Peyer's patch (tissue), 4 donors: ENCODE results near the gene SSRP1. TPM values are rescaled to one million over a fixed set of nuclear protein-coding genes. Genes with fewer than 3 reads are reported as not detected.

Experiments
- DNase-seq, 3 donors: peaks; one replicate each; pipeline ENCODE4 v3.0.0-alpha.2; 2017 to 2019
- H3K27ac ChIP-seq, 4 donors: fragments of 200-600 bp; sonication (generic); one replicate each; pipeline ENCODE4 v1.5.1; 2016 to 2019
- H3K27me3 ChIP-seq, 2 donors: fragments of 200-600 bp; sonication (generic); one replicate each; pipeline ENCODE4 v1.5.1; 2019
- H3K36me3 ChIP-seq, 3 donors: fragments of 200-600 bp; sonication (generic); one replicate each; pipeline ENCODE4 v1.5.1; 2016 to 2019
- H3K4me1 ChIP-seq, 4 donors: fragments of 200-600 bp; sonication (generic); one replicate each; pipeline ENCODE4 v1.5.1; 2016 to 2019
- H3K4me3 ChIP-seq, 4 donors: fragments of 200-600 bp; sonication (generic); 1 replicate in 3 of 4; 2 replicates in 1 of 4; pipeline ENCODE4 v1.5.1; 2016 to 2019; ENCODE audit warnings: mild to moderate bottlenecking in 1 of 4
- H3K9me3 ChIP-seq, 4 donors: fragments of 200-600 bp; sonication (generic); one replicate each; pipeline ENCODE4 v1.5.1; 2016 to 2019; ENCODE audit warnings: mild to moderate bottlenecking in 1 of 4
- POLR2A ChIP-seq, 2 donors: fragments of 450-650 bp; IDR thresholded peaks; one replicate each; pipeline ENCODE4 v1.5.1; 2017; ENCODE audit warnings: antibody characterized with exemption in 2 of 2, mild to moderate bottlenecking in 2 of 2, moderate library complexity in 2 of 2
- total RNA-seq, 4 donors: library from RNA; depleted of rRNA; stranded (reverse); fragments of >200 nt; gene quantifications; one replicate each; pipeline ENCODE4 v1.1.0, GENCODE V29; 2016
- TF ChIP-seq, protein P1 (sequence below), 6 experiments: fragments of 450-650 bp in 4 of 6; fragments of 200-600 bp in 2 of 6; sonication (generic) in 1 of 6; IDR thresholded peaks; one replicate each; pipeline ENCODE4 v1.5.1; 2017 to 2019; ENCODE audit warnings: antibody characterized with exemption in 6 of 6, mild to moderate bottlenecking in 3 of 6, moderate library complexity in 1 of 6

The SSRP1 gene, protein sequence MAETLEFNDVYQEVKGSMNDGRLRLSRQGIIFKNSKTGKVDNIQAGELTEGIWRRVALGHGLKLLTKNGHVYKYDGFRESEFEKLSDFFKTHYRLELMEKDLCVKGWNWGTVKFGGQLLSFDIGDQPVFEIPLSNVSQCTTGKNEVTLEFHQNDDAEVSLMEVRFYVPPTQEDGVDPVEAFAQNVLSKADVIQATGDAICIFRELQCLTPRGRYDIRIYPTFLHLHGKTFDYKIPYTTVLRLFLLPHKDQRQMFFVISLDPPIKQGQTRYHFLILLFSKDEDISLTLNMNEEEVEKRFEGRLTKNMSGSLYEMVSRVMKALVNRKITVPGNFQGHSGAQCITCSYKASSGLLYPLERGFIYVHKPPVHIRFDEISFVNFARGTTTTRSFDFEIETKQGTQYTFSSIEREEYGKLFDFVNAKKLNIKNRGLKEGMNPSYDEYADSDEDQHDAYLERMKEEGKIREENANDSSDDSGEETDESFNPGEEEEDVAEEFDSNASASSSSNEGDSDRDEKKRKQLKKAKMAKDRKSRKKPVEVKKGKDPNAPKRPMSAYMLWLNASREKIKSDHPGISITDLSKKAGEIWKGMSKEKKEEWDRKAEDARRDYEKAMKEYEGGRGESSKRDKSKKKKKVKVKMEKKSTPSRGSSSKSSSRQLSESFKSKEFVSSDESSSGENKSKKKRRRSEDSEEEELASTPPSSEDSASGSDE
- total RNA-seq: 100 to 1,000 TPM in 1 of 4 donors, 10 to 100 TPM in 3; 39.9 to 106 (median 50.6) TPM

DNA sequence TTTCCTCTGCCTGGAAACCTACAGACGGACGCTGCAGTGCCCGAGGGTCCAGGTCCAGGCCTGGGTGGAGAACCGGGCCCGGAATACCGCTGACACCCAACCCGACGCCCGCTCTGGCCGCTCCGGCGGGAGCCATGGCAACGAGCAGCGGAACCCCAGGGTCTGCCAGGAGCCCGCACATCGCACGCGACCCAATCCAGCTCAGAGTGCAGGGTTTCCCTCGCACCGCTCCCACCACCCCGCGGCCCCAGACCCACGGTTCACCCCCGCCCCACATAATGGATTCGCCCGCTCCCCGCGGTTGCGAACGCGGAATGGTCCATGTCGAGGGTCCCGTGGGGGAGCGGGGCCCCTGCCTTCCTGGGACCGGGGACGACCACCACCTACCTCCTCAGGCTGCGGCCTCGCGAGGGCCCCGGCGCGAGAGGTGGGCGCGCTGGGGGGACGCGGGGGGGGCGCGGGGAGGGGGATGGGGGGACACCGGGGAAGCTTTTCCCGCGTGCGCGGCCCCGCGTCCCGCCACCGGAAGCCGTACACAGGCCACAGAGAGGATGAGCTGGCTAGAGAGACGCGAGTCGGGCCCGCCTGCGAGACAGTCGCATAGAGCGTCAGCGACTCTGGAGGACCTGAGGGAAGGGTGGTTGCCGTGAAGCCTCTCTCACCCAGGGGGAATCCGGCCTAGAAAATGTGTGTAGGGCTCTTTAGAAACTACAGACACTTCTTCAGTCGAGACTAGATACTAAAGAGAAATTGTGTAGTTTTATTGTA is at the start of gene SSRP1:
Gene SSRP1, minus strand, starts transcription at position 550 of the 768 bp plus-strand sequence. CDS start 771 bp downstream, outside the sequence.
- TF ChIP-seq, protein P1, sequence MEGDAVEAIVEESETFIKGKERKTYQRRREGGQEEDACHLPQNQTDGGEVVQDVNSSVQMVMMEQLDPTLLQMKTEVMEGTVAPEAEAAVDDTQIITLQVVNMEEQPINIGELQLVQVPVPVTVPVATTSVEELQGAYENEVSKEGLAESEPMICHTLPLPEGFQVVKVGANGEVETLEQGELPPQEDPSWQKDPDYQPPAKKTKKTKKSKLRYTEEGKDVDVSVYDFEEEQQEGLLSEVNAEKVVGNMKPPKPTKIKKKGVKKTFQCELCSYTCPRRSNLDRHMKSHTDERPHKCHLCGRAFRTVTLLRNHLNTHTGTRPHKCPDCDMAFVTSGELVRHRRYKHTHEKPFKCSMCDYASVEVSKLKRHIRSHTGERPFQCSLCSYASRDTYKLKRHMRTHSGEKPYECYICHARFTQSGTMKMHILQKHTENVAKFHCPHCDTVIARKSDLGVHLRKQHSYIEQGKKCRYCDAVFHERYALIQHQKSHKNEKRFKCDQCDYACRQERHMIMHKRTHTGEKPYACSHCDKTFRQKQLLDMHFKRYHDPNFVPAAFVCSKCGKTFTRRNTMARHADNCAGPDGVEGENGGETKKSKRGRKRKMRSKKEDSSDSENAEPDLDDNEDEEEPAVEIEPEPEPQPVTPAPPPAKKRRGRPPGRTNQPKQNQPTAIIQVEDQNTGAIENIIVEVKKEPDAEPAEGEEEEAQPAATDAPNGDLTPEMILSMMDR (IDR thresholded peaks at IDR 0.05): no peak
- TF ChIP-seq POLR2A (IDR thresholded peaks at IDR 0.05): peak; percentile 35 to 43
- DNase-seq: peak; percentile 87 to 94 (median 87)

DNA sequence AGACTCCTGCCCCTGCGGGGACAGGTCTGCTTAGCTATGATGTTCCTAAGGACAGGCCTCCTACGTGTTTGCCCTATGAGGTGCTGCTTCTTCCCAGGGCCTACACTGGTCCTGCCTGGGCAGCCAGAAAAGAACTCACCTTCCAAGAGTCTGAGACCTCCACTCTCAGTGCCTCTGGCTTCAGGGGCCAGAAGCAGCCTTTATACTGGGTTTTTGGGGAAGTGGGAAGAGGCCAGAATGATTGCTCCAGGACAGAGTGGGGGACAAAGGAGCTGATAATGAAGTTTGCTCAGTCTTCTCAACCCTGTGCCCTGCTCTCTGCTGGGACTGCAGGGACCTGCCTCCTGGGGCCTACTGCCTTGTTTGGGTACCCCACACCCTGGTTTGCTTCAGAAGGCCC is 45.3 kb upstream of the SSRP1 start, which contains the start of gene PRG3:
Gene PRG3, minus strand, starts transcription at position 176 of the 400 bp plus-strand sequence. CDS start 442 bp downstream, outside the sequence.
- H3K36me3 ChIP-seq: no peaks in the 10 kb centered on the region
- DNase-seq: no peak
- no peaks in the 10 kb centered on the region for H3K4me1 ChIP-seq
- no peak within 1 kb of the TSS for H3K4me3 ChIP-seq
- H3K27ac ChIP-seq: no peak within 1 kb of the TSS
- H3K9me3 ChIP-seq: no peaks in the 10 kb centered on the region
- no peak for TF ChIP-seq POLR2A (IDR thresholded peaks at IDR 0.05)
- no peaks in the 10 kb centered on the region for H3K27me3 ChIP-seq

More for the DNA sequence above, at the start of gene SSRP1:
- peak within 1 kb of the TSS; percentile 85 to 90 (median 90) for H3K27ac ChIP-seq
- H3K36me3 ChIP-seq: peaks cover 0 to 32% (median 0%) of the 10 kb centered on the region in 3 donors
- peaks cover 0 to 17% (median 2%) of the 10 kb centered on the region in 4 donors for H3K4me1 ChIP-seq
- peak within 1 kb of the TSS; percentile 84 to 92 (median 87) for H3K4me3 ChIP-seq
- H3K9me3 ChIP-seq: no peaks in the 10 kb centered on the region
- H3K27me3 ChIP-seq: no peaks in the 10 kb centered on the region

DNA sequence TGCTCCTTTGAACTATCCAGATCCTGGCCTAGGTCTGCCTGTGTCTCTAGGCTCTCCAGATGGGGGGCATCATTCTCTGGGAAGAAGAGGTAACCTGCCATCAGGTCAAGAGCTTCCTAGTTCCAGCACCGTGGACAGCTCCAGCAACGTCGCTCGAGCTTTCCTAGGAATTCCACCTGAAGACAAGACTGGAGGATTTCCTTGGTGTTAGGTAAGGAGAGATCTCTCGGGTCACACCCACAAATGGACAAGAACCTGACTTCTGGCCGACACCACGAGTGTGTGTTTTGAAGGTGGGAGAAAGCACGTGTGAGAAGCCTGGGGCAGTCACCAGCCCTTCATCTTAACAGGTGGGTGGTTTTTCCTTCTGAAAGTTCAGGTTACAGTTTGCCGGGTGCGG is 44.0 kb upstream of the SSRP1 start:
- Histone ChIP-seq H3K36me3 (no peaks in the 10 kb centered on the region), H3K4me3 (no peak overlapping the region), H3K9me3 (no peaks in the 10 kb centered on the region), H3K4me1 (no peaks in the 10 kb centered on the region), H3K27me3 (no peaks in the 10 kb centered on the region), H3K27ac (no peak overlapping the region)
- no peak for DNase-seq
- TF ChIP-seq, protein P1 (IDR thresholded peaks at IDR 0.05): no peak
- TF ChIP-seq POLR2A (IDR thresholded peaks at IDR 0.05): no peak

DNA sequence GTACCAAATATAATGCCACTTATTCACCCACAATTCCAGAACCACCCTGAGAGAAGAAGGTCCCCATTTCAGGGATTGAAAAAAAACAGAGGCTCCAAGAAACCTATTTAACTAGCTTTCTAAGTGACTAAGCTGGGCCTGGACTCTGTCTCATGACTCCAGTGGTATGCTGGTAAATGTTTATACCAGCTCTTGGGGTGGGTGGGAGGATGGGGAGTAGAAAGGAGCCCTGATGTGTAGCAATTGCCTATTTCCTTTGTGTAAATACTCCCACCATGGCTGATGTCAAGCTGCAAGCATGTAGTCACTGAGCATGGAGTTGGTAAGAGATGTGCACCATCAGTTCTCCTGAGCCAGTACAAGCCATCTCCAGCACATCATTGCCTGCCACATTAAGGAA is 42.5 kb upstream of the SSRP1 start:
- TF ChIP-seq, protein P1 (IDR thresholded peaks at IDR 0.05): no peak
- TF ChIP-seq POLR2A (IDR thresholded peaks at IDR 0.05): no peak
- H3K27ac ChIP-seq: no peak overlapping the region
- no peaks in the 10 kb centered on the region for H3K9me3 ChIP-seq
- no peaks in the 10 kb centered on the region for H3K36me3 ChIP-seq
- H3K4me1 ChIP-seq: no peaks in the 10 kb centered on the region
- H3K4me3 ChIP-seq: no peak overlapping the region
- no peak for DNase-seq
- no peaks in the 10 kb centered on the region for H3K27me3 ChIP-seq

DNA sequence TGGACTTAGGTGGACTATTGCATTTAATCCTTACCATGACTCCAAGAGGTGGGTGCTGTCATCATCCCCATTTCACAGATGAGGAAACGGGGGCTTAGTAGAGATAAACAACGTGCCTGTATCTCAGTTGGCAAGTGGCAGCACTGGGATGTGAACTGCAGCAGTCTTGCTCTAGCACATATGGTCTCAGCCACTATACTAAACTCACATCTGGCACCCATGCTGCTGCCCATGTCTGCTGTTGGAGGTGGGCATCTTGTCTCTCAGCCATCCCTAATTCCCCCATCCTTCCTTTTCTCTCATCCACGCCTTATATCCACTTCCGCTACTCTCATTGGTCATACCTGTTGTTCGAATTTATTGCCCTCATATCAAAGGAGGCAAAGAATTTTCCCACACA is 41.4 kb upstream of the SSRP1 start:
- H3K4me3 ChIP-seq: no peak overlapping the region
- no peaks in the 10 kb centered on the region for H3K36me3 ChIP-seq
- DNase-seq: no peak
- H3K4me1 ChIP-seq: no peaks in the 10 kb centered on the region
- TF ChIP-seq, protein P1 (IDR thresholded peaks at IDR 0.05): no peak
- TF ChIP-seq POLR2A (IDR thresholded peaks at IDR 0.05): no peak
- H3K9me3 ChIP-seq: no peaks in the 10 kb centered on the region
- no peak overlapping the region for H3K27ac ChIP-seq
- H3K27me3 ChIP-seq: no peaks in the 10 kb centered on the region
